PC-3 (cell line): ENCODE data around the gene CRISPLD2. TPM values are rescaled to one million over a fixed set of nuclear protein-coding genes. Genes with fewer than 3 reads are reported as not detected.

ENCODE experiments used
- ATAC-seq: fragments of 200-7000 bp; cut with Tn5 transposase; 2 replicates; pipeline ENCODE4 v1.9.1; 2020; ENCODE audit warnings: mild to moderate bottlenecking, moderate library complexity
- BruUV-seq: library from RNA; stranded (reverse); fragments of 400-500 nt; replicated peaks from 2 replicates; lab custom pipeline; 2021; lab: Mats Ljungman, UMichigan
- CTCF ChIA-PET: fragments of 300-600 bp; sonication (Branson Sonifier 250); formaldehyde crosslinking; loops from one replicate; lab custom pipeline; 2022; ENCODE audit warnings: antibody characterized with exemption; lab: Charles Lee
- POLR2A ChIA-PET: fragments of 300-600 bp; sonication (Branson Sonifier 250); formaldehyde crosslinking; loops from one replicate; lab custom pipeline; 2022; ENCODE audit warnings: antibody characterized with exemption; ENCODE audit not compliant: unreplicated experiment; lab: Charles Lee
- DNase-seq: peaks from one replicate; pipeline ENCODE4 v3.0.0-alpha.2; 2015
- H2AFZ ChIP-seq: fragments of 300-600 bp; sonication (generic); 2 replicates; pipeline ENCODE4 v1.6.0; 2016; ENCODE audit warnings: antibody characterized with exemption, low read length
- H3F3A ChIP-seq: fragments of 300-600 bp; sonication (generic); one replicate; pipeline ENCODE4 v1.6.0; 2017; ENCODE audit warnings: antibody characterized with exemption, low read length, control low read depth, mild to moderate bottlenecking; ENCODE audit not compliant: unreplicated experiment
- H3K27ac ChIP-seq: fragments of 300-600 bp; sonication (generic); 2 replicates; pipeline ENCODE4 v1.5.1; 2016; ENCODE audit warnings: mild to moderate bottlenecking, low read length
- H3K27me3 ChIP-seq: fragments of 300-600 bp; sonication (generic); 2 replicates; pipeline ENCODE4 v1.6.1; 2016; ENCODE audit warnings: low read length, mixed read lengths
- H3K36me3 ChIP-seq: fragments of 300-600 bp; sonication (generic); 2 replicates; pipeline ENCODE4 v1.6.1; 2016; ENCODE audit warnings: low read depth, mixed run types, low read length, mixed read lengths
- H3K4me1 ChIP-seq: fragments of 300-600 bp; sonication (generic); 2 replicates; pipeline ENCODE4 v1.5.1; 2016; ENCODE audit warnings: low read length; ENCODE audit not compliant: insufficient read depth
- H3K4me2 ChIP-seq: fragments of 300-600 bp; sonication (generic); 2 replicates; pipeline ENCODE4 v1.6.0; 2016; ENCODE audit warnings: low read length
- H3K4me3 ChIP-seq: fragments of 300-600 bp; sonication (generic); 2 replicates; pipeline ENCODE4 v1.5.1; 2016; ENCODE audit warnings: mild to moderate bottlenecking, low read length, mixed read lengths
- H3K79me2 ChIP-seq: fragments of 300-600 bp; sonication (generic); 2 replicates; pipeline ENCODE4 v1.6.1; 2017; ENCODE audit warnings: low read length, mixed read lengths
- H3K9ac ChIP-seq: fragments of 300-600 bp; sonication (generic); 2 replicates; pipeline ENCODE4 v1.6.0; 2016; ENCODE audit warnings: mild to moderate bottlenecking, low read length
- H3K9me2 ChIP-seq: fragments of 300-600 bp; sonication (generic); replicated peaks from 2 replicates; pipeline ENCODE4 v1.6.1; 2016; ENCODE audit warnings: mixed run types, low read length, mixed read lengths
- H3K9me3 ChIP-seq: fragments of 300-600 bp; sonication (generic); 2 replicates; pipeline ENCODE4 v1.6.1; 2016; ENCODE audit warnings: low read length, mixed read lengths
- H4K20me1 ChIP-seq: fragments of 300-600 bp; sonication (generic); 2 replicates; pipeline ENCODE4 v1.6.1; 2016; ENCODE audit warnings: low read length, mixed read lengths
- CTCF ChIP-seq: fragments of 300-600 bp; sonication (generic); conservative IDR thresholded peaks from 2 replicates; pipeline ENCODE4 v1.5.1; 2017; ENCODE audit warnings: antibody characterized with exemption, low read depth, mild to moderate bottlenecking, low read length
- EZH2 ChIP-seq: fragments of 300-600 bp; sonication (generic); IDR thresholded peaks from one replicate; pipeline ENCODE4 v1.6.1; 2017; ENCODE audit warnings: antibody characterized with exemption, mild to moderate bottlenecking, low read length; ENCODE audit not compliant: unreplicated experiment
- EZH2phosphoT487 ChIP-seq: fragments of 300-600 bp; sonication (generic); IDR thresholded peaks from 2 replicates; pipeline ENCODE4 v1.6.1; 2018; ENCODE audit warnings: mild to moderate bottlenecking, antibody characterized with exemption, low read length, borderline replicate concordance
- intact Hi-C: fragments of 100-400 bp; cut with micrococcal nuclease; formaldehyde crosslinking; loops from 2 replicates; pipeline ENCODE4 v1.9.0; 2023
- total RNA-seq: library from RNA; depleted of rRNA; stranded (reverse); fragments of >200 nt; gene quantifications from 2 replicates; pipeline ENCODE4 v1.2.3, GENCODE V29; 2014

Gene CRISPLD2
- total RNA-seq, 1 experiment from 2014 or later, result 2.8 TPM

- Histone ChIP-seq H3K27ac (no peak overlapping the region), H4K20me1 (no peaks in the 10 kb centered on the region), H3K4me3 (no peak overlapping the region), H3K4me1 (peaks cover 19% of the 10 kb centered on the region), H3K9me2 (no peaks in the 10 kb centered on the region), H2AFZ (no peak overlapping the region), H3K36me3 (no peaks in the 10 kb centered on the region), H3K9me3 (no peaks in the 10 kb centered on the region), H3K79me2 (no peaks in the 10 kb centered on the region), H3F3A (no peaks in the 10 kb centered on the region), H3K4me2 (no peak overlapping the region), H3K27me3 (no peaks in the 10 kb centered on the region), H3K9ac (no peak overlapping the region)
- ChIA-PET CTCF (no interaction called here), POLR2A (no interaction called here)
- intact Hi-C loops, result no loop called here
- DNase-seq, result peak; percentile 28
- TF ChIP-seq CTCF (no peak), EZH2 (no peak), EZH2phosphoT487 (no peak)
- BruUV-seq, result no TSS peak
- no peak for ATAC-seq
Observed at GRCh38 chr16:84825896-84826557, 6.2 kb downstream of the CRISPLD2 start.

- intact Hi-C loops, result no loop called here
Observed at GRCh38 chr16:84826558-84826941, 6.8 kb downstream of the CRISPLD2 start.

More at GRCh38 chr16:84826558-84826941, 6.8 kb downstream of the CRISPLD2 start:
- ATAC-seq, result no peak
- Histone ChIP-seq H3K9me3 (no peaks in the 10 kb centered on the region), H3K4me1 (peaks cover 19% of the 10 kb centered on the region), H3K27me3 (no peaks in the 10 kb centered on the region), H3F3A (no peaks in the 10 kb centered on the region), H3K4me3 (no peak overlapping the region), H3K36me3 (no peaks in the 10 kb centered on the region), H3K4me2 (no peak overlapping the region), H3K9me2 (no peaks in the 10 kb centered on the region), H2AFZ (no peak overlapping the region), H3K27ac (no peak overlapping the region), H4K20me1 (no peaks in the 10 kb centered on the region), H3K9ac (no peak overlapping the region), H3K79me2 (no peaks in the 10 kb centered on the region)
- CTCF ChIA-PET, result no interaction called here
- POLR2A ChIA-PET, result no interaction called here
- TF ChIP-seq EZH2, result no peak
- no peak for TF ChIP-seq EZH2phosphoT487
- no peak for TF ChIP-seq CTCF
- DNase-seq, result no peak
- no TSS peak for BruUV-seq
